Glutamatergic neuron (in vitro differentiated cells): ENCODE measurements around the gene KCNK5. TPM values are rescaled to one million over a fixed set of nuclear protein-coding genes. Genes with fewer than 3 reads are reported as not detected.

Experiments
- DNase-seq: peaks from one replicate; pipeline ENCODE4 v3.0.0; 2022
- H3K27ac Mint-ChIP-seq: one replicate; pipeline ENCODE4 v1.8.0; 2020; ENCODE audit warnings: mild to moderate bottlenecking, mixed read lengths, inconsistent platforms; ENCODE audit not compliant: unreplicated experiment
- H3K27me3 Mint-ChIP-seq: one replicate; pipeline ENCODE4 v1.8.0; 2020; ENCODE audit warnings: mild to moderate bottlenecking, moderate library complexity, mixed read lengths, inconsistent platforms; ENCODE audit not compliant: unreplicated experiment
- H3K36me3 Mint-ChIP-seq: one replicate; pipeline ENCODE4 v1.8.0; 2020; ENCODE audit warnings: mild to moderate bottlenecking, mixed read lengths, inconsistent platforms; ENCODE audit not compliant: unreplicated experiment
- H3K4me1 Mint-ChIP-seq: one replicate; pipeline ENCODE4 v1.8.0; 2020; ENCODE audit warnings: mild to moderate bottlenecking, low read depth, mixed read lengths, inconsistent platforms; ENCODE audit not compliant: unreplicated experiment
- H3K4me3 Mint-ChIP-seq: one replicate; pipeline ENCODE4 v1.8.0; 2020; ENCODE audit warnings: mild to moderate bottlenecking, mixed read lengths, inconsistent platforms; ENCODE audit not compliant: unreplicated experiment
- H3K9me3 Mint-ChIP-seq: one replicate; pipeline ENCODE4 v1.8.0; 2020; ENCODE audit warnings: mild to moderate bottlenecking, moderate library complexity, mixed read lengths, inconsistent platforms; ENCODE audit not compliant: unreplicated experiment
- CTCF ChIP-seq: fragments of 200-600 bp; sonication (generic); IDR thresholded peaks from one replicate; pipeline ENCODE4 v1.5.0; 2021; ENCODE audit not compliant: partially characterized antibody, unreplicated experiment
- total RNA-seq: library from RNA; stranded (reverse); fragmentation: NEBNext Ultra II Directional; extraction: Animal tissue kit (Norgen Biotek cat#: 25700); gene quantifications from one replicate; pipeline ENCODE4 v1.2.1, GENCODE V29; 2021; ENCODE audit not compliant: unreplicated experiment

KCNK5 gene
- total RNA-seq, 1 donor from 2014 or later = 0.71 TPM

- DNase-seq = no peak
- H3K4me1 Mint-ChIP-seq = no peaks in the 10 kb centered on the region
- peaks cover 1% of the 10 kb centered on the region for H3K27me3 Mint-ChIP-seq
- H3K36me3 Mint-ChIP-seq = peaks cover 5% of the 10 kb centered on the region
- no peak overlapping the region for H3K4me3 Mint-ChIP-seq
- no peak overlapping the region for H3K27ac Mint-ChIP-seq
- no peak for TF ChIP-seq CTCF
- H3K9me3 Mint-ChIP-seq = peaks cover 5% of the 10 kb centered on the region
Measured at GRCh38 chr6:39266782-39267355, 37.6 kb upstream of the KCNK5 start.

GRCh38 chr6:39266375-39266774 lies 37.1 kb upstream of the KCNK5 start:
- Mint-ChIP-seq H3K9me3 (peaks cover 5% of the 10 kb centered on the region), H3K36me3 (peaks cover 5% of the 10 kb centered on the region), H3K27me3 (peaks cover 1% of the 10 kb centered on the region), H3K4me3 (no peak overlapping the region), H3K27ac (no peak overlapping the region), H3K4me1 (no peaks in the 10 kb centered on the region)
- DNase-seq = no peak
- TF ChIP-seq CTCF = no peak

- Mint-ChIP-seq H3K4me3 (no peak overlapping the region), H3K4me1 (no peaks in the 10 kb centered on the region), H3K36me3 (no peaks in the 10 kb centered on the region)
Measured at GRCh38 chr6:39263303-39264037, 34.2 kb upstream of the KCNK5 start.

GRCh38 chr6:39261751-39262150 lies 32.5 kb upstream of the KCNK5 start:
- no peaks in the 10 kb centered on the region for H3K4me1 Mint-ChIP-seq
- H3K27ac Mint-ChIP-seq = no peak overlapping the region
- H3K4me3 Mint-ChIP-seq = no peak overlapping the region
- peaks cover 7% of the 10 kb centered on the region for H3K27me3 Mint-ChIP-seq
- no peak for DNase-seq
- TF ChIP-seq CTCF = no peak
- H3K36me3 Mint-ChIP-seq = no peaks in the 10 kb centered on the region
- H3K9me3 Mint-ChIP-seq = peaks cover 4% of the 10 kb centered on the region

More at GRCh38 chr6:39263303-39264037, 34.2 kb upstream of the KCNK5 start:
- peaks cover 5% of the 10 kb centered on the region for H3K27me3 Mint-ChIP-seq
- no peak for DNase-seq
- H3K27ac Mint-ChIP-seq = no peak overlapping the region
- peaks cover 4% of the 10 kb centered on the region for H3K9me3 Mint-ChIP-seq
- TF ChIP-seq CTCF = no peak

- Mint-ChIP-seq H3K36me3 (no peaks in the 10 kb centered on the region), H3K27ac (no peak overlapping the region), H3K4me3 (no peak overlapping the region), H3K27me3 (peaks cover 7% of the 10 kb centered on the region), H3K4me1 (no peaks in the 10 kb centered on the region), H3K9me3 (peaks cover 7% of the 10 kb centered on the region)
- TF ChIP-seq CTCF = no peak
- no peak for DNase-seq
Measured at GRCh38 chr6:39260953-39261352, 31.7 kb upstream of the KCNK5 start.
